ENCODE data around the gene C9orf43.

DNA sequence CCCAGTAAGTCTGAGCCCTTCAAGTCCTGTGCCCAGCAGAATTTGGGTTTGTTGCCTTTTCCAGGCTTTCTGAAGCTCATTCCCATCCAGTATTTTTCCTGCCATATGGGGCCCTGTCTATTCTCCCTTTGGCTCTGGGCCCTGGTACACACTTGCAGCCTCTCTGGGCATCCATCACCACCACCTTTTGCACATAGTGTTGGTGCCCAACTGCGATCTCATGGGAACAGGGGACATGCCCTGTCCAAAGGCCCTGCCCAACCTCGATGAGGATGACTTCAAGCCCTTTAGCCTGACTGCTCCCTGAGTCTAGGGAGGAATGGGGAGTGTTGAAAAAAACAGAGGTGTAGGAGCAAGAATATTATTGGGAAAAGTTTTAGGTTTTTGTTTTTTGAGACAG, 64.5 kb downstream of the C9orf43 start:
- TF ChIP-seq, protein P1, sequence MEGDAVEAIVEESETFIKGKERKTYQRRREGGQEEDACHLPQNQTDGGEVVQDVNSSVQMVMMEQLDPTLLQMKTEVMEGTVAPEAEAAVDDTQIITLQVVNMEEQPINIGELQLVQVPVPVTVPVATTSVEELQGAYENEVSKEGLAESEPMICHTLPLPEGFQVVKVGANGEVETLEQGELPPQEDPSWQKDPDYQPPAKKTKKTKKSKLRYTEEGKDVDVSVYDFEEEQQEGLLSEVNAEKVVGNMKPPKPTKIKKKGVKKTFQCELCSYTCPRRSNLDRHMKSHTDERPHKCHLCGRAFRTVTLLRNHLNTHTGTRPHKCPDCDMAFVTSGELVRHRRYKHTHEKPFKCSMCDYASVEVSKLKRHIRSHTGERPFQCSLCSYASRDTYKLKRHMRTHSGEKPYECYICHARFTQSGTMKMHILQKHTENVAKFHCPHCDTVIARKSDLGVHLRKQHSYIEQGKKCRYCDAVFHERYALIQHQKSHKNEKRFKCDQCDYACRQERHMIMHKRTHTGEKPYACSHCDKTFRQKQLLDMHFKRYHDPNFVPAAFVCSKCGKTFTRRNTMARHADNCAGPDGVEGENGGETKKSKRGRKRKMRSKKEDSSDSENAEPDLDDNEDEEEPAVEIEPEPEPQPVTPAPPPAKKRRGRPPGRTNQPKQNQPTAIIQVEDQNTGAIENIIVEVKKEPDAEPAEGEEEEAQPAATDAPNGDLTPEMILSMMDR (IDR thresholded peaks at IDR 0.05): no peak
- TF ChIP-seq POLR2A (IDR thresholded peaks at IDR 0.05) (no peak), EP300 (IDR thresholded peaks at IDR 0.05) (no peak)

All from gastroesophageal sphincter (tissue), 3 donors.